Measurements from ENCODE around the gene ALDH8A1. TPM values are rescaled to one million over a fixed set of nuclear protein-coding genes. Genes with fewer than 3 reads are reported as not detected.
A peak's percentile ranks its signal among the peaks of the same experiment; 100 is the strongest.

Gene ALDH8A1
- total RNA-seq, 1 experiment from 2014 or later = not detected

GRCh38 chr6:134882426-134883038 lies 67.4 kb downstream of the ALDH8A1 start:
- Histone ChIP-seq H3K18ac (ENCODE audit: insufficient read length, low read depth, low read length) (no peak overlapping the region), H3K23ac (ENCODE audit: insufficient read length, low read depth, low read length) (no peak overlapping the region), H3K56ac (ENCODE audit: insufficient read length, low read depth, low read length) (no peak overlapping the region), H3K4me2 (ENCODE audit: insufficient read depth, insufficient read length, low read length) (no peak overlapping the region), H4K8ac (replicated peaks; ENCODE audit: insufficient read length, low read depth, low read length) (no peak overlapping the region), H2BK12ac (ENCODE audit: insufficient read length, low read depth, low read length) (no peak overlapping the region), H3K4ac (ENCODE audit: low read depth, low read length) (no peak overlapping the region), H3K27me3 (ENCODE audit: insufficient read depth, low read length) (no peaks in the 10 kb centered on the region), H2AFZ (ENCODE audit: low read length) (no peak overlapping the region), H4K5ac (ENCODE audit: insufficient read length, low read depth, low read length) (no peak overlapping the region), H3K23me2 (ENCODE audit: insufficient read length, low read depth, low read length, poor library complexity, severe bottlenecking) (no peaks in the 10 kb centered on the region), H2BK15ac (ENCODE audit: low read depth, low read length) (no peak overlapping the region), H3K9me3 (ENCODE audit: control insufficient read depth, low read depth, low read length) (no peaks in the 10 kb centered on the region), H3K79me2 (ENCODE audit: insufficient read depth, low read length) (no peaks in the 10 kb centered on the region), H2BK20ac (ENCODE audit: low read depth, low read length, poor library complexity, severe bottlenecking) (no peak overlapping the region), H3T11ph (ENCODE audit: low read length) (no peak overlapping the region), H3K9ac (ENCODE audit: extremely low read depth, insufficient read length, low read length) (no peak overlapping the region), H3K79me1 (ENCODE audit: insufficient read depth, low read depth, low read length, poor library complexity, severe bottlenecking) (no peaks in the 10 kb centered on the region), H3K27ac (ENCODE audit: insufficient read length, low read depth, low read length) (no peak overlapping the region), H3K4me1 (ENCODE audit: insufficient read depth, low read length) (no peaks in the 10 kb centered on the region), H3K14ac (ENCODE audit: insufficient read depth, low read length) (no peak overlapping the region), H4K91ac (ENCODE audit: insufficient read length, low read depth, low read length) (no peak overlapping the region), H2AK5ac (ENCODE audit: insufficient read length, low read length) (no peak overlapping the region), H2BK5ac (ENCODE audit: insufficient read length, low read length) (no peak overlapping the region), H4K20me1 (ENCODE audit: control insufficient read depth, insufficient read depth, insufficient read length) (no peaks in the 10 kb centered on the region), H2BK120ac (ENCODE audit: low read depth, low read length, poor library complexity, severe bottlenecking) (no peak overlapping the region)
- H3K4me1 Mint-ChIP-seq = no peaks in the 10 kb centered on the region
- no peak overlapping the region for H3K27ac Mint-ChIP-seq
- peak; percentile 97 for TF ChIP-seq CTCF (conservative IDR thresholded peaks at IDR 0.05)
- peak; percentile 54 for DNase-seq
- no CpG with 5 or more reads among the region's 10 CpGs for WGBS (ENCODE audit: extremely low coverage, insufficient read length, low lambda C conversion rate)
- no peaks in the 10 kb centered on the region for H3K9me3 Mint-ChIP-seq
- H3K4me3 Mint-ChIP-seq = no peak overlapping the region
- H3K36me3 Mint-ChIP-seq (ENCODE audit: insufficient read depth in 1 of 3, low read depth in 3 of 3) = no peaks in the 10 kb centered on the region
- H3K27me3 Mint-ChIP-seq (ENCODE audit: low read depth) = peaks cover 3% of the 10 kb centered on the region; the same call in 1 of the 2 replicates
